HAP-1 (cell line): ENCODE data around the gene CD300E.
"Not testable (repeated sequence)": the region's sequence is repeated elsewhere in the genome, so short reads cannot be mapped to it uniquely, and the experiment has no call there.

Experiments used
- DNase-seq, 2 experiments: peaks; one replicate each; pipeline ENCODE4 v3.0.0-alpha.2; 2016 to 2020; ENCODE audit warnings: low spot score in 2 of 2
- H3K27me3 ChIP-seq: fragments of 250-450 bp; sonication (Bioruptor Pico); 2 replicates; pipeline ENCODE4 v1.5.1; 2020; ENCODE audit warnings: low read depth, mild to moderate bottlenecking, moderate library complexity
- H3K36me3 ChIP-seq: fragments of 250-450 bp; sonication (Bioruptor Pico); replicated peaks from 2 replicates; pipeline ENCODE4 v1.5.1; 2020; ENCODE audit warnings: mild to moderate bottlenecking
- H3K4me1 ChIP-seq: fragments of 250-450 bp; sonication (Bioruptor Pico); 2 replicates; pipeline ENCODE4 v1.5.1; 2020; ENCODE audit warnings: mild to moderate bottlenecking
- H3K4me3 ChIP-seq: fragments of 250-450 bp; sonication (Bioruptor Pico); 2 replicates; pipeline ENCODE4 v1.5.1; 2020; ENCODE audit warnings: mild to moderate bottlenecking, moderate library complexity
- H3K9me3 ChIP-seq: fragments of 250-450 bp; sonication (Bioruptor Pico); 2 replicates; pipeline ENCODE4 v1.5.1; 2020; ENCODE audit warnings: mild to moderate bottlenecking, moderate library complexity
- in situ Hi-C: fragments of 300-500 bp; cut with MboI; formaldehyde crosslinking; loops from 3 replicates; pipeline ENCODE4 v1.14.3; 2020; ENCODE audit warnings: low sequenced_read_pairs, inconsistent platforms, mixed read lengths

CD300E gene

DNA sequence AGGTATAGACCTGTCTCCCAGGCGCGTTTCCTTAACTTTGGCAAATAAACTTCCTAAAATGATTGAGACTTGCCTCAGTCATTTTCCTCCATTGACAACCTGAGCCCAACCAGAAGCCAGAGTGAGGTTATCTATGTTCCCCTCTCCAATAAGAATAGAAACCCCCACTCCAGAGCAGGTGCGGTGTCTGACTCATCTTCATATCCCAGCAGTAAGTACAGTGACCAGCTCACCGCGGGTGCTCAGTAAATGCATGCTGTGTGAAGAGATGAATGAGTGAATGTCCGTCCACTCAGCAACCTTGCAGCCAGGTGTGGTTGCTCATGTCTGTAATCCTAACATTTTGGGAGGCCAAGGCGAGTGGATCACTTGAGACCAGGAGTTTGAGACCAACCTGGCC is 19.5 kb upstream of the CD300E start:
- Histone ChIP-seq H3K4me1 (no peaks in the 10 kb centered on the region), H3K27me3 (peaks cover 16% of the 10 kb centered on the region), H3K9me3 (no peaks in the 10 kb centered on the region), H3K4me3 (no peak overlapping the region), H3K36me3 (no peaks in the 10 kb centered on the region)
- no peak for DNase-seq
- in situ Hi-C loops, result no loop called here

DNA sequence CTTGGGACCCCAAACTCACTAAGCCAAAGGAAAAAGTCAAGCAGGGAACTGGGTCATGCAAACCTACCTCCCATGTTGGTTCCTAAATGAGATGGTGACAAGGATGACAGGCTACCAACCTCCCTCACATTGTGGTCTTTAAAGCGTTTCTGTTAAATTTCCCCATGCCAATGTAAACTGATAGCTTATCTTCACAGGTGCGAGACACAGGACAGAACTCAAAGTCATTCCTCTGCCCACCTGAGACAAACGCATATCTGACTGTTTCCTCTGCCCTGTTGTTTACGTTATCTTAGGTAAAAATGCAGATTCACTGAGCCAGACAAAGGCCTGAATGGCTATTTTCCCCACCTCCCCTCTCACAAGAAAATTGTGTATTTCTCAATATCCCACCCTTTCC is 19.0 kb upstream of the CD300E start:
- Histone ChIP-seq H3K4me1 (no peaks in the 10 kb centered on the region), H3K4me3 (no peak overlapping the region), H3K36me3 (no peaks in the 10 kb centered on the region), H3K27me3 (peaks cover 21% of the 10 kb centered on the region), H3K9me3 (no peaks in the 10 kb centered on the region)
- no peak for DNase-seq
- in situ Hi-C loops, result no loop called here

DNA sequence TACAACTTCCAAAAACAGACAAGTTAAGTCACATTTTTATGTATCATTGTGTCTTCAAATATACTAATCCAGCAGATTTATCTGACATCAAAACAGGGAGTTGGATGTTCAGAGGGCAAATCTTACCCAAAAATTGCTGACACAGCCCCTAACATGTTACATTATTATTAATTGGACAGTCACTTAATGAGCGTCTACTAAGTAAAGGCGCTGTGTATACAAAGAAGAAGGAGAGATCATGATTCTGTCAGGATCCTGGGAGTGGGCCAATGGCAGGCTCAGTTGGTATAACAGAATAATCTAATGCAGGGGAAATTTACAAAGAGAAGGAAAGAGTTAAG is 18.4 kb upstream of the CD300E start:
- Histone ChIP-seq H3K9me3 (no peaks in the 10 kb centered on the region), H3K27me3 (peaks cover 26% of the 10 kb centered on the region), H3K4me3 (no peak overlapping the region), H3K4me1 (no peaks in the 10 kb centered on the region), H3K36me3 (no peaks in the 10 kb centered on the region)
- in situ Hi-C loops, result no loop called here
- DNase-seq, result no peak

- Histone ChIP-seq H3K9me3 (no peaks in the 10 kb centered on the region), H3K36me3 (no peaks in the 10 kb centered on the region), H3K4me1 (no peaks in the 10 kb centered on the region), H3K4me3 (no peak overlapping the region), H3K27me3 (peaks cover 30% of the 10 kb centered on the region)
- in situ Hi-C loops, result no loop called here
- DNase-seq, result no peak
These were observed 17.9 kb upstream of the CD300E start for GRCh38 chr17:74641224-74641957.

DNA sequence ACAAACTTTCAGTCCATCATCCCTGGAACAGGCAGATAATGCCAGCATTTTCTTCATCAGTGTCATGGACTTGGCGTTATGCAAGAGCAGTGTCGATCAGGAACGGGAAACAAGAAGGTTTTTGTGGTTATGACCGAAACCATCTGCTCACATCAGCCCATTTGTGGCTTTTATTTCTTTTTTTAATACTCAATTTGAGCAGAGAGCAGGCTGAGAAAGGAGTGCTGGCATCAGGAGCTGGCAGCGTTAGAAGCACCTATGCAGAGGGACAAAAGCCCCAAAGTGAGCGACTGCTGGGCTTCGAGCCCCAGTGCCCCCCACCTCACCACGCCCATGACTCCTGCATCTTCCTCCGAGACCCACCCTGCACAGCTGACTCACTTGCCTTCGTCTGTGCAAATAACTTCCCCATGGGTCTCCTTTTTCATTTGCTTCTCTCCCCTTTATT is 16.2 kb upstream of the CD300E start:
- in situ Hi-C loops, result no loop called here
- DNase-seq, result no peak
- Histone ChIP-seq H3K4me3 (no peak overlapping the region), H3K36me3 (no peaks in the 10 kb centered on the region), H3K9me3 (no peaks in the 10 kb centered on the region), H3K4me1 (no peaks in the 10 kb centered on the region), H3K27me3 (peaks cover 34% of the 10 kb centered on the region)

GRCh38 chr17:74637926-74638325 is 14.4 kb upstream of the CD300E start:
- Histone ChIP-seq H3K4me3 (no peak overlapping the region), H3K9me3 (no peaks in the 10 kb centered on the region), H3K4me1 (no peaks in the 10 kb centered on the region), H3K36me3 (no peaks in the 10 kb centered on the region), H3K27me3 (peaks cover 34% of the 10 kb centered on the region)
- in situ Hi-C loops, result no loop called here
- DNase-seq, result no peak

DNA sequence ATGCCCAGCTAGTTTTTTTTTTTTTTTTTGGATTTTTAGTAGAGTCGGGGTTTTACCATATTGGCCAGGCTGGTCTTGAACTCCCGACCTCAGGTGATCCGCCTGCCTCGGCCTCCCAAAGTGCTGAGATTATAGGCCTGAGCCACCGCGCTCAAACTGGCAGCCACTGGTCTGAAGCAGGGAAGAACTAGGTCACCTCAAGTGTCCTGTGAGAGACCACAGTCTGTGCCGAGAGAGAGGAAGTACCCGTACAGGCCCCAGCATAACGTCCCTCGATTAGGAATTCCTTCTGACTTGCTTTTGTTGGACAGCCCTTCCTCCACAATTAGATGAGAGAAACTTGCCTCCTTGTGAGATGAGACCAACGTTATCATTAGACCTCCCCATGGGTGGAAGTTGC is 13.7 kb upstream of the CD300E start:
- Histone ChIP-seq H3K36me3 (no peaks in the 10 kb centered on the region), H3K4me3 (no peak overlapping the region), H3K27me3 (peaks cover 34% of the 10 kb centered on the region), H3K9me3 (no peaks in the 10 kb centered on the region), H3K4me1 (no peaks in the 10 kb centered on the region)
- DNase-seq, result no peak
- in situ Hi-C loops, result no loop called here

- in situ Hi-C loops, H3K4me1 ChIP-seq, H3K9me3 ChIP-seq, DNase-seq, H3K36me3 ChIP-seq, H3K4me3 ChIP-seq: not testable (repeated sequence)
- H3K27me3 ChIP-seq, result peaks cover 37% of the 10 kb centered on the region
These were observed 13.1 kb upstream of the CD300E start for GRCh38 chr17:74636541-74637085.

GRCh38 chr17:74635418-74635817 is 11.9 kb upstream of the CD300E start:
- in situ Hi-C loops, result no loop called here
- Histone ChIP-seq H3K36me3 (no peaks in the 10 kb centered on the region), H3K9me3 (no peaks in the 10 kb centered on the region), H3K4me1 (no peaks in the 10 kb centered on the region), H3K4me3 (no peak overlapping the region), H3K27me3 (peaks cover 39% of the 10 kb centered on the region)
- DNase-seq, result no peak

DNA sequence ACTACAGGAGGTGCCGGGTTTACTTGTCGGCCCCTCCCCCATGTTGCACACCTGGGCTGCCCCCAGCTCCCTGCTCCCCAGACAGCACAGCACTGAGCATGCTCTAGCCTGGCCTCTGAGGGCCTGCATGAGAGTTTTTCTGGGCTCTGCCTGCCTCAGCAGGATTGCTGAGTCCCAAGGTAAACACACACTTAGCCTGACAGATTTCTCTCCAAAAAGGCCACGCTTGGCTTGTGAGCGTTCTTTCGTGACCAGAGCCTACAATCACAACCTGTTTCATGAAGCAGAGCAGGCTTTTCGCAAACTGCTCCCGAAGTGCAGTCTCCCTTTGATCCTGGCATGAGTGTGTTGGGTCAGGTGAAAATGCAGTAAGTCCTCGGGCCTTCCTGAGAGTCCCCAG is 9.8 kb upstream of the CD300E start:
- Histone ChIP-seq H3K9me3 (no peaks in the 10 kb centered on the region), H3K36me3 (no peaks in the 10 kb centered on the region), H3K4me1 (no peaks in the 10 kb centered on the region), H3K27me3 (peaks cover 33% of the 10 kb centered on the region), H3K4me3 (no peak overlapping the region)
- no peak for DNase-seq
- in situ Hi-C loops, result no loop called here

GRCh38 chr17:74632617-74633016 is 9.1 kb upstream of the CD300E start:
- in situ Hi-C loops, result no loop called here

DNA sequence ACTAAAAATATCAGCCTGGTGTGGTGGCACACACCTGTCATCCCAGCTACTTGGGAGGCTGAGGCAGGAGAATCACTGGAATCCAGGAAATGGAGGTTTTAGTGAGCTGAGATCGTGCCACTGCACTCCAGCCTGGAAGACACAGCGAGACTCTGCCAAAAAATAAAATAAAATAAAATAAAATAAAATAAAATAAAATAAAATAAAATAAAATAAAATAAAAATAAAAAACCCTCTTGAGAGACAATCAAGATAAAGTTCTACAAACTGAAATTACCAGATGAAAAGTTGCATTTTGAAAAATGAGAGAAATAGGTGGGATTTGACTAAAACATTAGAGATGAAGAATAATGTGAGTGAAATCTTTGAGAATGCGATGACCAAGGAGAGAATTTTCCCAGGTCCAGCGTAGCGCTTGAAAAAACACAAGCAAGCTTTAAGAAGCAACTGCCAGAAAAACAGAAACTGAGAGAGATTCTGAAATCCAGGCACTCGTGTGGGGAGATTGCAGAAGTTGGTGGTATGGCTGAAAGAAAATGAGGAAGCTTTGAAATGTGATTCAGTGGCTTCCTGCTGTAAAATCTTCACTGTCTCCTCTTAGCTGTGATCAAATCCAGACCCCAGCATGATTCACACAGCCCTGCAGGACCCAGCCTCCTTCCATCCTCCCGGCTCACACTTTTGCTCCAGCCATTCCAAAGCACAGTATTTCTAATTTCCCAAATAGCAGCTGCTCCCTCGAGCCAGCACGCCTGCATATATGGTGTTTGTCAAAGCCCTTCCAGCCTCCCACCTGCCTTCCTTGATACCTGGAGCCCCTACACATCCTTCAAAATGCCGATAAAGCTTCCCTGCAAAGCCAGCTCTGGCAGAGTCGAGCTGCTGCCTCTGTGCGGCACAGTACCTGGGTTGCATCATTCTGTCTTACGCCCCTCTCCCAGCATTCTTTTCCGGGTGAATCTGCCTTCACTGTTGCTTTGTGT is 8.2 kb upstream of the CD300E start:
- no peak for DNase-seq
- no peaks in the 10 kb centered on the region for H3K36me3 ChIP-seq
- H3K4me1 ChIP-seq, result no peaks in the 10 kb centered on the region
- peaks cover 19% of the 10 kb centered on the region for H3K27me3 ChIP-seq
- no peaks in the 10 kb centered on the region for H3K9me3 ChIP-seq
- in situ Hi-C loops, result no loop called here
- H3K4me3 ChIP-seq, result no peak overlapping the region

More at GRCh38 chr17:74632617-74633016, 9.1 kb upstream of the CD300E start:
- no peaks in the 10 kb centered on the region for H3K36me3 ChIP-seq
- no peak overlapping the region for H3K4me3 ChIP-seq
- no peaks in the 10 kb centered on the region for H3K9me3 ChIP-seq
- no peak for DNase-seq
- H3K27me3 ChIP-seq, result peaks cover 26% of the 10 kb centered on the region
- H3K4me1 ChIP-seq, result no peaks in the 10 kb centered on the region

DNA sequence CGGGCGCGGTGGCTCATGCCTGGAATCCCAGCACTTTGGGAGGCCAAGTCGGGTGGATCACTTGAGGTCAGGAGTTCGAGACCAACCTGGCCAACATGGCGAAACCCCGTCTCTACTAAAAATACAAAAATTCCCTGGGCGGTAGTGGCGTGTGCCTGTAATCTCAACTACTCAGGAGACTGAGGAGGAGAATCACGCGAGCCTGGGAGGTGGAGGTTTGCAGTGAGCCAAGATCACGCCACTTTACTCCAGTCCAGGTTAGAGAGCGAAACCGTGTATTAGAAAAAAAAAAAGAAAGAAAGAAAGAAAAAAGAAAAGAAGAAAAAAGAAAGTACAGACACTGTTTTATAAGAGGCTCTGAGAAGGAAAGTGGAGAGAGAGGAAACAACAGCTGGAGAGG is 6.7 kb upstream of the CD300E start:
- H3K27me3 ChIP-seq, result peaks cover 12% of the 10 kb centered on the region
- in situ Hi-C loops, DNase-seq: not testable (repeated sequence)

DNA sequence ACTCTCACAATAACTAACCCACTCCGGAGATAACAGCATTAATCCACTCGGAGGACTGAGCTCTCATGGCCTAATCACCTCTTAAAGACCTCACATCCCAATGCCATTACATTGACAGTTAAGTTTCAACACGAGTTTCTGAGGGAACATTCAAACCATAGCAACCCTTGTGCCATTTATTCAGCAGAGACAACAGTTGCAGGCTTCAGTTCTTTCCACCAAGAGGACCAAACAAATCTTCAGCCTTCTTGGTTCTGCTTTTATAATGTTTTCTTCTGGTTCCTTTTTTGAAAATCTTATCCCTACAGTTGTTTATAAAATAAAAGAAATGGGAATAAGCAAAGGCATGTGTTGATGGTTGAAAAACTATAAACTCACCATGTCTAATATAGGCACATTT is 2.1 kb upstream of the CD300E start:
- no peak overlapping the region for H3K4me3 ChIP-seq
- no peak for DNase-seq
- in situ Hi-C loops, result no loop called here
- H3K4me1 ChIP-seq, result no peaks in the 10 kb centered on the region
- peaks cover under 1% of the 10 kb centered on the region; the same call in 1 of the 2 replicates for H3K27me3 ChIP-seq
- no peaks in the 10 kb centered on the region for H3K36me3 ChIP-seq
- H3K9me3 ChIP-seq, result no peaks in the 10 kb centered on the region

More for the DNA sequence above, 6.7 kb upstream of the CD300E start:
- not testable (repeated sequence) for H3K36me3 ChIP-seq, H3K9me3 ChIP-seq, H3K4me1 ChIP-seq, H3K4me3 ChIP-seq
